GM19438 (cell line): Measurements from ENCODE around the gene PHKB.
"Not testable (repeated sequence)": the region's sequence is repeated elsewhere in the genome, so short reads cannot be mapped to it uniquely, and the experiment has no call there.

Experiments
- ATAC-seq: cut with Tn5 transposase; IDR thresholded peaks from one replicate; pipeline ENCODE4 v1.9.1; 2021; ENCODE audit warnings: low read depth; ENCODE audit not compliant: unreplicated experiment

Gene PHKB

DNA sequence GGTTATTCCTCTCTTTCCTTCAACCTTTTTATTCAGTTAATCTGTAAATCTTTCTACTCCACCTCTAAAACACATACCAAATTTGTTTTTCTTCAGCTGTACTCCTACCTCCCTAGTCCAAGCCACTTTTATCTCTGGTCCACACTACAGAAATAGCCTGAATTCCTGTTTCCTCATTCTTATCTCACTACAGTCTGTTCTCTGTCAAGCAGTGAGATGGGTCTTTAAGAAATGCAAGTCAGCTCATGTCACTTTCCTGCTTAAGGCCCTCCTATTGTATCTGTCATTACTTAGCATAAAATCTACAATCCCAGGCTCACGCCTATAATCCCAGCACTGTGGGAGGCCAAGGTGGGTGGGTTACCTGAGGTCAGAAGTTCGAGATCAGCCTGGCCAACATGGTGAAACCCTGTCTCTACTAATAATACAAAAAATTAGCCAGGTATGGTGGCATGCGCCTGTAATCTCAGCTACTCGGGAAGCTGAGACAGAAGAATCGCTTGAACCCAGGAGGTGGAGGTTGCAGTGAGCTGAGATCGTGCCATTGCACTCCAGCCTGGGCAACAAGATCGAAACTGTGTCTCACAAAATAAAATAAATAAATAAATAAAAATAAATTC lies 7.0 kb downstream of the PHKB start:
- not testable (repeated sequence) for ATAC-seq

DNA sequence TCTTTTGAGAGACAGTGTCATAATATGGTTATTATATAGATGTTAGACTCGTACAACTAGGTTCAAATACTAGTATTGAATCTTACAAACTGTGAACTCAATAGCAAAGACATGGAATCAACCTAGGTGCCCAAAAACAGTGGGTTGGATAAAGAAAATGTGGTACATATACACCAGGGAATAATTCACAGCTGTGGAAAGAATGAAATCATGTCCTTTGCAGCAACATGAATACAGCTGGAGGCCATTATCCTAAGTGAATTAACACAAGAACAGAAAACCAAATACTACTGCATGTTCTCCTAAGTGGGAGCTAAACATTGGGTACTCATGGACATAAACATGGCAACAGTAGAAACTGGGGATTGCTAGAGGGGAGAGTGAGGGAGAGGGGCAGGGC lies 8.1 kb downstream of the PHKB start:
- ATAC-seq: no peak

DNA sequence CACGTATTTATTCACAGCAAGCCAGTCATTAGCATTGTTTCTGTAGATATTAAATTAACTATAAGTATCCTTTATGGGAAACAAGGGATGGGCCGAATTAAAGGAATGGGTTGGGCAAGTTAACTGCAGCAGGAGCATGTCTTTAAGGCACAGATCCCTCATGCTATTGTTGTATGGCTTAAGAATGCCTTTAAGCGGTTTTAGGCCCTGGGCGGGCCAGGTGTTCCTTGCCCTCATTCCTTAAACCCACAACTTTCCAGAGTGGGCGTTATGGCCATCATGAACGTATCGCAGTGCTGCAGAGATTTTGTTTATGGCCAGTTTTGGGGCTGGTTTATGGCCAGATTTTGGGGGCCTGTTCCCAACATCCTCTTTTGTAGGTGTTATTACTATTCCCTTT lies 9.1 kb downstream of the PHKB start:
- no peak for ATAC-seq

DNA sequence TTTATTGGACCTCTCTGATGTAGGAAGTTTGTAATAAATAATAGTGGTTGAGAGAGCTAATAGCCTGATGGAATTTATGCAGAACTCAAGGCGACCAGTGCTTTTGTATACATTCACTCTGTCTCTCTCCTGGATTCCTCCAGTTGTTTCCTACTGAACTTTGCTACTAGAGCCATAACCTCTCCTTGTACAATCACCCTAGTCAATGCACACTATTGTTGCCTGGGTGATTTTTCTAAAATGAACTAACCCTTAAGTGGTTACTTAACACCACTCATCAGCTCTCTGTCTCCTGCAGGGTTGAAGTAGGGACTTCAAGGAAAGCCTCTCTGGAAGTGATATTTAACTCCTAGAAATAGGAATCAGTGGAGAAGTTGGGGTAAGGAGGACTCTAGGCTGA lies 9.7 kb downstream of the PHKB start:
- ATAC-seq: no peak

- not testable (repeated sequence) for ATAC-seq
Measured at GRCh38 chr16:47473004-47473403, 11.9 kb downstream of the PHKB start.

DNA sequence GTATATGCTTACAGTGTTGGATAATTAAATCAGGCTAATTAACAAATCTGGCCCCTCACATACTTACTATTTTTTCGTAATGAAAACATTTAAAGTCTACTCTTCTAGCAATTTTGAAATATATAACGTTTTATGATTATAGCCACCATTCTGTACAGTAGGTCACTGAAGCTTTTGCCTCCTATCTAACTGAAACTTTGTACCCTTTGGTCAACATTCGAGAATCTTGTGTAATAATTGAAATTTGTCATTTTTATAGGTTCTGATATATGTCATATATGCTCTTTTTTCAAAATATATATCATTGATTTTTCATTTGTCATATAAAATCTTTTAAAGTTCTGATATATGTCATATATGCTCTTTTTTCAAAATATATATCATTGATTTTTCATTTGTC lies 12.7 kb downstream of the PHKB start:
- no peak for ATAC-seq

GRCh38 chr16:47475786-47476185 lies 14.7 kb downstream of the PHKB start:
- ATAC-seq: no peak

- ATAC-seq: no peak
Measured at GRCh38 chr16:47476654-47477345, 15.7 kb downstream of the PHKB start.

DNA sequence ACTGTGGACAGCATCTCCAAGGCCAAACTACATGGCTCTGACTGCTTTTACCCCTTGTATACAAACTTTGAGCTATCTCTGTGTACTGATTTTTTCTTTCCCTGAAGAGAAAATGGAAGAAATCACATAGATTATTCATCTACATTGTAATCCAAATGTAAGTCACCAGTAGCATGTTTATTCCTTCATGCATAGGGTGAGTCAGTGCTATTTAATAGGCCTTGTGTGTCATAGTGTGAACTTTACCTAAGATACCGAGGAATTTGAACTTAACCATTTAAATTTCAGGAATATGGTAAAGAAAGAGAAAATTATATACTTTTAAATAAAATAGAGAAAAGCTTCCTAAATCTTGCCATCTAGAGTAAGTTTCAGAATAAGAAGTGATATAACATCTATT lies 16.5 kb downstream of the PHKB start:
- ATAC-seq: no peak

- ATAC-seq: no peak
Measured at GRCh38 chr16:47480410-47480809, 19.3 kb downstream of the PHKB start.

DNA sequence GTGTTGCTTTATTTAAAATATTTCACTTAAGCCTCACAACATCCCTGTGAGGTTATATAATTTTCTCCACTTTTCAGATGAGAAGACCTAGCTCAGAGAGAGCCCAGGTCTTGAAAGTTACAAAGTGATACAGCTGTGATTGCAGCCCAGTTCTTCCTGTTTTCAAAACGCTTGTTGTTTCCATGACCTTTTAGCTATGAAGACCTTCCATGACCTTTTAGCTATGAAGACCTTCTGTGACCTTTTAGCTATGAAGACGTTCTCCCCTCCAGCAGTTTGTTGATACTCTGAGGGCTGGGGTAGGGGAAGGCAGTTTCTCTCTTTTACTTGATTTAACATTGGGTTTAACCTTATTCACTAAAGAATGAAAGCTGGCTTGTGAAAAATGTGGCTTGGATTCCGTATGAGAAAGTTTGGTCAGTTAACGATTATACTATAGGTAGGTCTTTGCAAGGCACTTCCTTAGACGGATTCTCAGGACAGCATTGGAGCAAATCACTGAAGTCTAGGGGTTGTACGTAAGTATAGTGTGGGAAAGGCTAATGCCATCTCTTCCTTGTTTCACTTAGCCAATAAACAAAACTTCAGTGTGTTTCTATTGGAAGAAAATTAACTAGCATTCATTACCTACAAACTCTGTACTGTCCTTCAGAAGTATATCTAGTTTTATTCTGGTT lies 20.7 kb downstream of the PHKB start:
- no peak for ATAC-seq

GRCh38 chr16:47483616-47484015 lies 22.5 kb downstream of the PHKB start:
- ATAC-seq: no peak

GRCh38 chr16:47486856-47487255 lies 25.7 kb downstream of the PHKB start:
- peak; percentile 77 for ATAC-seq

- ATAC-seq: no peak
Measured at GRCh38 chr16:47488051-47488450, 26.9 kb downstream of the PHKB start.

GRCh38 chr16:47490471-47490870 lies 29.3 kb downstream of the PHKB start:
- ATAC-seq: no peak

DNA sequence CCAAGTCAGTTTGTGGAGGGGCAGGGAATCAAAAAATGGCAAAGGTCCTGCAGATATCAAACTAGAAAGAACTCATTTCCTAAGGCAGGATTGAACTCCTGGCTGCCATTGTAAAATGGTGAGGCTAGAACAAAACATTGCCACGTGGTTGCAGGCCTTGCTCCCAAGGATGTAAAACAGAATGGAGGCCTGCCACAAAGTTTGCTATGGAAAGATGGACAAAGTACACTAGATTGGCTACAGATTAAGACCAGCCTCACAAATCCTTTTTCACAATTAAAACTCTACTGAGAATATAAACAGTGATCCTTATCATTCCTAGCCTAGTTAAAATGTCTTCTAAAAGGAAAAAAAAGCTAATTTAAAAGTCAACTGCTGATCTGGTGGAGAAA lies 30.9 kb downstream of the PHKB start:
- ATAC-seq: no peak

- peak; percentile 89 for ATAC-seq
Measured at GRCh38 chr16:47492428-47493377, 31.6 kb downstream of the PHKB start.

DNA sequence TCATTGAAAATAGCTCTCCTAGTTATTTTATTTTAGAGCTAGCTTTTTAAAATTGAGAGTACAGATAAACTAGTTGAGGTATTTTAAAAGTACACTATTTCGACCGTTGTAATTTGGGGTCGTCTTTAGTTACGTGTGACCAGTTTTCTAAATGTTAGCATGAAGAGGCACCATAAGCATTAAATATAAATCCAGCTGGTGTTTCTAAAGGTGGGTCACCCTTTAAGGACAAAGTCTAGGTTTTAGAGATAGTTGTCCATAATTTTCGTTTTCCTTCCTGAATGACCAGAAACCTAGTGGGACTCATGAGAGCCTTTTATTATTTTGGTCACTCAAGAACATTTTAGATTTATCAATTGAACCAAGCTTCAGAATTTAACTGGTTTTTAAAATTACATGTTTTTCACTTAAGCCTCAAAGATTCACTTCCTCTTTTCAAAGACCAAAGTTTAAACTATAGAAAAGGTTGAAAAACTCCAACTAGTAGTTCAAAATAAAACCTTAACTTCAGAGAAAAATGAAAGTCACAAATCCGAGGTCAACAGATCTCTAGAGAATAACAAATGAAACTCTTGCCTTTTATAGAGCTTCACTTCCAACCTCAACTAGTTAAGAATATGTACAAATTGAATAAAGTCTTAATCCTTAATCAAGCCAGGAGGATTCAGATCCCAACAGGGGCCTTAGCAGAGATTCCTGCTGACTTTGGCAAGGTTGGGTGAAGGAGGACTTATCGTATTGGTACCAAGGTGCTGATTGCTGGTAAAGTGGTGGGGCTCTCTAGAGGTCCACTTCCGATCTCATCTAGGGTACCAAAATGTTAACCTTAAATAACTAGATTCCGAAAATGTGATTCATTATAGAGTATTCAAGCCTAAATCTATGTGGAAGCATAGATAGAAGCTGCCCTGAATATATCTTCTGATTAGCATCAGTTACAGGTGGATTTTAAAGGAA lies 32.5 kb downstream of the PHKB start:
- ATAC-seq: no peak

DNA sequence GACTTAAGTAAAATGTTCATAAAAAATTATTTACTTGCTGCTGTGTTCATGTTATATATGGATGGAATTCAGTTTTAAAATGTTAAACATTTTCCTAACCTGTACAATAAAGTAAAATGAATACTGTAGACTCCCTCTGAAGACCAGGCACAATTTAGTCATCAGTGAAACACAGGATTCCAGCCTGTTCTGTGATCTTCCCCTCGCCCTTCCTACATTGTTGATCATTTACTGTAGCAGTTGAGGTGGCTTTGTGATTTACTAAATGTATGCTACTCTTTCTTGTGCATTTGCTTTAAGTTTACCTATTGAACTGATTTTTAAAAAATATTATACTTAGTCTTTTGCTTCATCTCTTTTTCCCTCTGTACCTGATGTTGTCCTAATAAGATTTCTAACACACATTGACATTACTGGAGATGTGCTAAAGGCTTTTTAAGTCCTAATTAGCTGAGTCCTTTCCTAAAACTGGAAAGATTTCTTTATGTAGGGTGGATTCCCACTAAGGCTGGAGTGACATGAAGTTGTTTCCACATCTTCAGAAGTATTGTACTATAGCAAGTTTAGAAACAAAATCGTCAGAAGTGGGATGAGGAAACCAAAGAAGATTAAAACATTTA lies 38.1 kb downstream of the PHKB start:
- no peak for ATAC-seq
